ENCODE data around the gene MTHFD1L. TPM values are rescaled to one million over a fixed set of nuclear protein-coding genes. Genes with fewer than 3 reads are reported as not detected.

The MTHFD1L gene
- total RNA-seq, 1 donor from 2014 or later: 10.4 TPM

DNA sequence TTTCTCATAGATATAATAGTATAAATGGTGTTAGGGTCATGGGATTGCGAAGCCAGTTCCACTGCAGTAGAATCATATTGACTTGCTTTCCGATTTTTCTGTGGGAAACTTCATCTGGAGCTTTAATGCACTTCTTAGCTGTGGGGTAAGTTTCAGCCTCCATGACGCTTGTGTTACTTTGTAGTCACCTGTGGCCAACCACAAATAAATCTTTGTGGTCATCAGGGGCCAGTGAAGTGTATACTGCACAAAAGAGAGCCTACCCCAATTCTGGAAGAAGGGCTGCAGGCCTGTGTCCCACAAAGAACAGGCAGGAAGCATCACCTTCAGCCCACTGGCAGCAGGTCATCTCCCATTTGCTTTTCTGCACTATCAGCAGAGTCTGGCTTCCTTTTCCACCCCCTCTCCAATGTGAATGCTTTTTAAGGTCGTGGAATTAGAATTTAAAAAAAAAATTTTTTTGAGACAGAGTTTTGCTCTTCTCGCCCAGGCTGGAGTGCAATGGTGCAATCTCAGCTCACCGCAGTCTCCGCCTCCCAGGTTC is 32.0 kb downstream of the MTHFD1L start:
- Histone ChIP-seq H3K27me3 (no peaks in the 10 kb centered on the region), H3K27ac (no peak overlapping the region), H3K4me3 (no peak overlapping the region), H3K36me3 (peaks cover 0 to 17% of the 10 kb centered on the region in 2 donors), H3K4me1 (peaks cover 4% of the 10 kb centered on the region in 2 donors), H3K9me3 (no peaks in the 10 kb centered on the region)
- DNase-seq (ENCODE audit: low spot score in 2 of 2): peak in 1 of 2 donors; percentile 16
- intact Hi-C loops (cut with DNase I): no loop called here
- no peak for TF ChIP-seq CTCF (IDR thresholded peaks at IDR 0.05)

GRCh38 chr6:150898399-150899170 is 33.1 kb downstream of the MTHFD1L start:
- no peaks in the 10 kb centered on the region for H3K9me3 ChIP-seq
- H3K27me3 ChIP-seq: no peaks in the 10 kb centered on the region
- peak overlapping the region in 1 of 2 donors; percentile 8 for H3K27ac ChIP-seq
- H3K4me1 ChIP-seq: peaks cover 0 to 4% of the 10 kb centered on the region in 2 donors
- DNase-seq (ENCODE audit: low spot score in 2 of 2): peak in 1 of 2 donors; percentile 37
- intact Hi-C loops (cut with DNase I): no loop called here
- H3K4me3 ChIP-seq: no peak overlapping the region
- peaks cover 0 to 17% of the 10 kb centered on the region in 2 donors for H3K36me3 ChIP-seq
- no peak for TF ChIP-seq CTCF (IDR thresholded peaks at IDR 0.05)

DNA sequence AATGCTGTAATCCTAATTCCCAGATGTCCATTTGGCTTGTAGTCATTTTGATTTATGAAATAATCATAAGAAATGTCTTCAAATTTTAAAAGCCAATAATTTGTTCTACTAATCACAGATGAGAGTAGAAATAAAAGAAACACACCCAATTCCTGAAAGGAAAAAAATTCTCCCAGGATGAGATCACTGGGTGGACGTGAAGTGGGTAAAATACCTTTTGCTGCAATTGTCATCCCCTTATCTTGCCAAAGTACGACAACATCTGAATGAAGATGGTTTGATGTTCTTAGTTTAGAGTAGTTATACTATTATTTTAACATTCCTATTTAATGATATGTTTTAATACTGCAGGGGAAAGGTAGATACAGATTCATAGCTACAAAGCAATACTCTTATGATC is 33.7 kb downstream of the MTHFD1L start:
- Histone ChIP-seq H3K9me3 (no peaks in the 10 kb centered on the region), H3K4me1 (peaks cover 0 to 4% of the 10 kb centered on the region in 2 donors), H3K4me3 (no peak overlapping the region), H3K36me3 (peaks cover 0 to 17% of the 10 kb centered on the region in 2 donors), H3K27me3 (no peaks in the 10 kb centered on the region), H3K27ac (no peak overlapping the region)
- no peak for TF ChIP-seq CTCF (IDR thresholded peaks at IDR 0.05)
- DNase-seq (ENCODE audit: low spot score in 2 of 2): no peak
- intact Hi-C loops (cut with DNase I): no loop called here

DNA sequence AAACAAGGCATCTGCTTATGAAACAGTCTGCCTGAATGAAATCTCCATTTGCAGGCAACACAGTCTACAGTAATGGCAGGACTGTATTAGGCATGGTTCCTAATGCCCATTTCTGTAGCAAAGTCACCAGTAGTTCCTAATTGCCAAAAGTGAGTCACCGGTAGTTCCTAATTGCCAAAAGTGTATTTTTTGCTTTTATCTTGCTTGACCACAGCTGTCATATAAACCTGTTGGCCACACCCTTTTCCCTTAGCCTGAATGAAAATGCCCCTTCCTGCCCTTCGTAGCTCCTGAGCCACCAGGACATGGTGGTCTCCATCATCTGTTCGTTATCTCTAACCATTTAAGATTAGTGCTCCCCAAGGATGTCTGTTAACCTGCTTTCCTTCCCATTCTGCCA is 34.5 kb downstream of the MTHFD1L start:
- Histone ChIP-seq H3K4me3 (no peak overlapping the region), H3K36me3 (peaks cover 0 to 17% of the 10 kb centered on the region in 2 donors), H3K9me3 (no peaks in the 10 kb centered on the region), H3K27ac (no peak overlapping the region), H3K27me3 (no peaks in the 10 kb centered on the region), H3K4me1 (peaks cover 0 to 1% of the 10 kb centered on the region in 2 donors)
- TF ChIP-seq CTCF (IDR thresholded peaks at IDR 0.05): no peak
- no peak for DNase-seq (ENCODE audit: low spot score in 2 of 2)
- intact Hi-C loops (cut with DNase I): no loop called here

DNA sequence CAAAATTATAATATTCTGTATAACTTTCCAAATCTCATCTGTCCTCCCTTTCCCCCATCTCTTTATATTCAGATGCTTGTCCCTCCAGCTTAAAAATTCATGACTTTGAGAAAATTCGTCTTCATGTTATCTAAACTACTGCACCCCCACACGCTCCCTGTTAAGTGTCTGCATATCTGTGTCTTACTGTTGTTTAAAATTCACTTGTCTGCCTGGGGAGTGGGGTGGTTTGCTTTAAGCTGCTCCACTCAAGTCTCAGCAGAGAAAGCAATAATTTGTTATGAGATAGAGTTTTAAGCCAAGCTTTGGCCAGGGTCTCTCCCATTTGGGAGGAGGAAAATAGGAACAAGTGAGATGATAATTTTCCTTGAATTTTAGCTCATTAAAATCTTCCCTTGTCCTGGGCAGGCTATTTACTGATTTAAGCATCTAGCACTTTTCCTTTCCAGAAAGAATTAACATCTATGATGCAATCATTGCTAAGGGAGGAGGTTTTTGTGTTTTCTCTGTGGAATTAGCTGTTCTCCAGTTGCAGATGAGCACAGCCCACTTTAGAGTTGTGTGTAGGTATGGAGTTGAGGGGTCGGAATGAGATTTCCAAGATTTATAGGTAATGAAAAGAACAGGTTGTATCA is 36.8 kb downstream of the MTHFD1L start:
- intact Hi-C loops (cut with DNase I): no loop called here
- peaks cover 5 to 6% of the 10 kb centered on the region in 2 donors for H3K4me1 ChIP-seq
- no peaks in the 10 kb centered on the region for H3K9me3 ChIP-seq
- H3K27ac ChIP-seq: no peak overlapping the region
- H3K4me3 ChIP-seq: no peak overlapping the region
- no peak for TF ChIP-seq CTCF (IDR thresholded peaks at IDR 0.05)
- H3K27me3 ChIP-seq: no peaks in the 10 kb centered on the region
- DNase-seq (ENCODE audit: low spot score in 2 of 2): no peak
- H3K36me3 ChIP-seq: peaks cover 0 to 28% of the 10 kb centered on the region in 2 donors
